HepG2 (cell line): Measurements from ENCODE around the gene M1AP. TPM values are rescaled to one million over a fixed set of nuclear protein-coding genes. Genes with fewer than 3 reads are reported as not detected.
"Not testable (repeated sequence)": the region's sequence is repeated elsewhere in the genome, so short reads cannot be mapped to it uniquely, and the experiment has no call there.

Experiments used
- ATAC-seq: fragments of 200-7000 bp; cut with Tn5 transposase; 3 replicates; pipeline ENCODE4 v1.9.1; 2020; ENCODE audit warnings: mild to moderate bottlenecking, moderate library complexity
- BruUV-seq: library from RNA; stranded (reverse); fragments of 400-500 nt; replicated peaks from 2 replicates; lab custom pipeline; 2021; lab: Mats Ljungman, UMichigan
- CTCF ChIA-PET: fragments of 300-600 bp; formaldehyde crosslinking; extraction: SDS; loops from one replicate; lab custom pipeline; 2021; ENCODE audit warnings: low total read pairs, inconsistent platforms, low intra/inter-chr PET ratio; lab: Yijun Ruan, JAX
- POLR2A ChIA-PET: fragments of 350-600 bp; sonication (Branson Sonifier 250); formaldehyde crosslinking; loops from one replicate; lab custom pipeline; 2020; ENCODE audit warnings: antibody characterized with exemption, inconsistent platforms; lab: Yijun Ruan, JAX
- DNase-seq: peaks from one replicate; pipeline ENCODE4 v3.0.0-alpha.2; 2015; ENCODE audit warnings: low spot score
- FAIRE-seq: peaks from 3 replicates; lab custom pipeline; 2011; peaks lifted over from hg19 to GRCh38; lab: Jason Lieb, UNC
- H2AFZ ChIP-seq: one replicate; pipeline ENCODE4 v1.6.1; 2011; ENCODE audit warnings: low read length, inconsistent platforms
- H3K27ac ChIP-seq: fragments of 300-600 bp; 3 replicates; pipeline ENCODE4 v1.8.0; 2011; ENCODE audit warnings: mixed run types, mild to moderate bottlenecking, mixed read lengths, low read length, inconsistent platforms; ENCODE audit not compliant: insufficient read depth; ENCODE audit errors: extremely low read length
- H3K27me3 ChIP-seq, 2 experiments: fragments of 200-600 bp in 1 of 2; 2 replicates in 1 of 2; 3 replicates in 1 of 2; pipeline versions ENCODE4 v1.6.0 to v1.8.0; 2011; ENCODE audit warnings: low read length in 2 of 2, mild to moderate bottlenecking in 2 of 2, moderate library complexity in 2 of 2, inconsistent platforms in 1 of 2; ENCODE audit not compliant: insufficient read depth in 2 of 2, control insufficient read depth in 1 of 2
- H3K36me3 ChIP-seq, 2 experiments: fragments of 200-600 bp in 1 of 2; replicated peaks in 1 of 2; 2 replicates in 1 of 2; 3 replicates in 1 of 2; pipeline versions ENCODE4 v1.5.1 to v1.8.0; 2011; ENCODE audit warnings: low read length in 2 of 2, inconsistent platforms in 1 of 2; ENCODE audit not compliant: insufficient read depth in 2 of 2, control insufficient read depth in 1 of 2
- H3K4me1 ChIP-seq: 2 replicates; pipeline ENCODE4 v1.5.1; 2012; ENCODE audit warnings: low read length, inconsistent platforms; ENCODE audit not compliant: insufficient read depth
- H3K4me2 ChIP-seq: 2 replicates; pipeline ENCODE4 v1.6.0; 2011; ENCODE audit warnings: low read depth, low read length, inconsistent platforms
- H3K4me3 ChIP-seq, 3 experiments: fragments of 200-600 bp in 1 of 3; sonication (generic), shearing (Covaris generic) in 1 of 3; replicated peaks in 1 of 3; 2 replicates each; pipeline ENCODE4 v1.5.1; 2011 to 2016; ENCODE audit warnings: low read length in 3 of 3, inconsistent platforms in 2 of 3, low read depth in 2 of 3, mild to moderate bottlenecking in 2 of 3, control low read depth in 1 of 3, mixed read lengths in 1 of 3; ENCODE audit not compliant: insufficient read depth in 1 of 3
- H3K79me2 ChIP-seq: one replicate; pipeline ENCODE4 v1.6.1; 2011; ENCODE audit warnings: low read length, inconsistent platforms; ENCODE audit not compliant: insufficient read depth
- H3K9ac ChIP-seq: 2 replicates; pipeline ENCODE4 v1.6.0; 2011; ENCODE audit warnings: mild to moderate bottlenecking, low read depth, low read length, inconsistent platforms; ENCODE audit not compliant: insufficient read depth
- H3K9me3 ChIP-seq: 2 replicates; pipeline ENCODE4 v1.5.1; 2012; ENCODE audit warnings: mild to moderate bottlenecking, low read length
- H4K20me1 ChIP-seq: 2 replicates; pipeline ENCODE4 v1.6.0; 2011; ENCODE audit warnings: inconsistent platforms, mild to moderate bottlenecking, low read length, moderate library complexity; ENCODE audit not compliant: insufficient read depth
- CBX2 ChIP-seq, 2 experiments: fragments of 200-600 bp in 1 of 2; sonication (generic); formaldehyde crosslinking in 1 of 2; IDR thresholded peaks; 2 replicates each; pipeline versions ENCODE4 v1.7.0 to v1.8.1; 2018 to 2022; ENCODE audit warnings: low read depth in 2 of 2, low read length in 1 of 2, mild to moderate bottlenecking in 1 of 2, missing genetic modification reagents in 1 of 2
- WGBS: methylation state at CpG from one replicate; pipeline ENCODE4 v1.1.6; 2017; ENCODE audit warnings: low lambda C conversion rate; 5-methylcytosine and 5-hydroxymethylcytosine counted together
- in situ Hi-C: cut with HindIII; loops from 2 replicates; pipeline ENCODE4 v1.10.0; 2017; ENCODE audit warnings: low pct_unique_long_range_greater_than_20kb; ENCODE audit not compliant: extremely low pct_ligation_motif_present
- intact Hi-C: fragments of 100-400 bp; cut with micrococcal nuclease; formaldehyde crosslinking; loops from one replicate; pipeline ENCODE4 v1.10.0; 2022; ENCODE audit not compliant: unreplicated experiment
- polyA plus RNA-seq, 8 experiments: library from polyadenylated mRNA; depleted of rRNA in 3 of 8; stranded (reverse) in 7 of 8; unstranded in 1 of 8; fragments of >200 nt; fragmentation: Illumina TruSeq in 4 of 8; extraction: Trizol in 4 of 8; gene quantifications; 2 replicates each; pipeline versions ENCODE4 v1.2.1 to v1.2.3, GENCODE V29; 2011 to 2016; ENCODE audit warnings: low read depth in 4 of 8, missing spikeins in 1 of 8, mixed read lengths in 1 of 8; ENCODE audit not compliant: insufficient read depth in 1 of 8
- total RNA-seq, 5 experiments: library from RNA; depleted of rRNA; stranded (reverse); fragments of >200 nt; fragmentation: Illumina TruSeq; extraction: Trizol; gene quantifications; 2 replicates each; pipeline ENCODE4 v1.2.3, GENCODE V29; 2016; ENCODE audit warnings: low read depth in 1 of 5
- TF ChIP-seq, protein P1 (sequence below): IDR thresholded peaks from 2 replicates; pipeline ENCODE4 v1.6.1; 2016; ENCODE audit warnings: missing compliant biosample characterization, missing genetic modification reagents, borderline replicate concordance

The M1AP gene
- total and polyA plus RNA-seq, 2 of the 13 experiments (the other 11 are each of a cell fraction or from before 2014, with no cell fraction given), result not detected

DNA sequence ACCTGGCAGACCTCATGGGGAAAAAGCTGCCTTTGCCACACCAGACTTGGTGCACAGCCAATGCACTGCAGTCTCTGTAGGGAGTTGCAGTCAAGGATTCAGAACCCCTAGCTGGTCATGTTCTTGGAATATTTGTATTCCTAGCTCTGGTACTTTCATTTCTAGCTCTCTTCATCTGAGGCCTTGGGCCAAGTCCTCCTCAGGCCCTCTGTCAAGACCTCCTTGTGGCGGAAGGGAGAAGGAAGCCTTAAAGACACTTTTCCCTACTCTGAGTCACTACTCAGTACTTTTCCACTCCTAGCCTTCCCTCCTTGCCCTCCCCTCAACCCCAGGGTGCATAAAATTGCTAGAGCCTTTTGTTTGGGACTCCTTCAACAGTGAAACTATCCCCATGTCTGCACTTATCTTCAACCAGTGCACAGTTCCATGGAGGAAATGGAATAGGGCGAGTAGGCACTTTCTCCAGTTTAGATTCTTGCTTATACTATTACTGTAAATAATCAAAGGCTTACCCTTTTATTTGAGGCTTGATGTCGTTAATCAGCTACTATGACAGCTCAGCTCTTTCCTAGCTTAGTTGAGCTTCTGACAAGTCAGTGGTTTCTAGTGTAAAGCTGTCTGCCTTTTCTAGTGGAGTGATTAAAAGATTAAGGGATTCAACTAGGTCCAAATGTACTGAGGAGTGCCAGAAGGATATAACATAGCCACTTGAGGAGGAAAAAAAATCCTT lies 15.8 kb downstream of the M1AP start:
- ChIA-PET CTCF (no interaction called here), POLR2A (no interaction called here)
- BruUV-seq, result no TSS peak
- in situ Hi-C loops (no loop called here), intact Hi-C loops (no loop called here)
- Histone ChIP-seq H4K20me1 (no peaks in the 10 kb centered on the region), H3K4me3 (no peak overlapping the region), H3K79me2 (no peaks in the 10 kb centered on the region), H3K36me3 (no peaks in the 10 kb centered on the region), H3K9me3 (no peaks in the 10 kb centered on the region), H3K9ac (no peak overlapping the region), H3K4me2 (no peak overlapping the region), H2AFZ (no peak overlapping the region), H3K27me3 (0 out of 5 replicates have a peak, but pooled peaks cover 0 to 2% of the 10 kb centered on the region in 2 experiments), H3K27ac (no peak overlapping the region), H3K4me1 (no peaks in the 10 kb centered on the region)
- DNase-seq, result no peak
- 32% methylated on average over 3 of the region's 3 CpGs for WGBS
- no peak for FAIRE-seq
- no peak for TF ChIP-seq CBX2 (IDR thresholded peaks at IDR 0.05; ENCODE audit: low read depth, low read length)
- TF ChIP-seq CBX2 (CRISPR knock-in tag; IDR thresholded peaks at IDR 0.05; ENCODE audit: low read depth), result no peak
- TF ChIP-seq, protein P1, sequence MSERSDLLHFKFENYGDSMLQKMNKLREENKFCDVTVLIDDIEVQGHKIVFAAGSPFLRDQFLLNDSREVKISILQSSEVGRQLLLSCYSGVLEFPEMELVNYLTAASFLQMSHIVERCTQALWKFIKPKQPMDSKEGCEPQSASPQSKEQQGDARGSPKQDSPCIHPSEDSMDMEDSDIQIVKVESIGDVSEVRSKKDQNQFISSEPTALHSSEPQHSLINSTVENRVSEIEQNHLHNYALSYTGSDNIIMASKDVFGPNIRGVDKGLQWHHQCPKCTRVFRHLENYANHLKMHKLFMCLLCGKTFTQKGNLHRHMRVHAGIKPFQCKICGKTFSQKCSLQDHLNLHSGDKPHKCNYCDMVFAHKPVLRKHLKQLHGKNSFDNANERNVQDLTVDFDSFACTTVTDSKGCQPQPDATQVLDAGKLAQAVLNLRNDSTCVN (CRISPR knock-in tag), result no peak
- ATAC-seq, result no peak

DNA sequence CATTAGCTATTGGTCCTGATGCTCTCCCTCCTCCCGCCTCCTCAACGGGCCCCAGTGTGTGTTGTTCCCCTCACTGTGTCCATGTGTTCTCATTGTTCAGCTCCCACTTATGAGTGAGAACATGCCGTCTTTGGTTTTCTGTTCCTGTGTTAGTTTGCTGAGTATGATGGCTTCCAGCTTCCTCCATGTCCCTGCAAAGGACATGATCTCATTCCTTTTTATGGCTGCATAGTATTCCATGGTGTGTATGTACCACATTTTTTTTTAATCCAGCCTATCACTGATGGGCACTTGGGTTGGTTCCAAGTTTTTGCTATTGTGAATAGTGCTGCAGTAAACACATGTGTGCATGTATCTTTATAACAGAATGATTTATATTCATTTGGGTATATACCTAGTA lies 17.7 kb downstream of the M1AP start:
- H3K79me2 ChIP-seq, BruUV-seq, H2AFZ ChIP-seq, H3K27ac ChIP-seq, H3K4me1 ChIP-seq, POLR2A ChIA-PET, H3K9ac ChIP-seq, in situ Hi-C loops, FAIRE-seq, H3K4me3 ChIP-seq, H4K20me1 ChIP-seq, CTCF ChIA-PET, ATAC-seq, intact Hi-C loops, H3K36me3 ChIP-seq, DNase-seq, H3K9me3 ChIP-seq, H3K4me2 ChIP-seq, H3K27me3 ChIP-seq: not testable (repeated sequence)
- WGBS, result 20% methylated on average over 3 of the region's 3 CpGs
